NCI-H1105 (cell line): ENCODE results near the gene TRAPPC13.
A peak's percentile ranks its signal among the peaks of the same experiment; 100 is the strongest.
"Not testable (repeated sequence)": the region's sequence is repeated elsewhere in the genome, so short reads cannot be mapped to it uniquely, and the experiment has no call there.

Experiments used
- DNase-seq: peaks from one replicate; lab custom pipeline; 2025; lab: John Stamatoyannopoulos, UW

Gene TRAPPC13, protein sequence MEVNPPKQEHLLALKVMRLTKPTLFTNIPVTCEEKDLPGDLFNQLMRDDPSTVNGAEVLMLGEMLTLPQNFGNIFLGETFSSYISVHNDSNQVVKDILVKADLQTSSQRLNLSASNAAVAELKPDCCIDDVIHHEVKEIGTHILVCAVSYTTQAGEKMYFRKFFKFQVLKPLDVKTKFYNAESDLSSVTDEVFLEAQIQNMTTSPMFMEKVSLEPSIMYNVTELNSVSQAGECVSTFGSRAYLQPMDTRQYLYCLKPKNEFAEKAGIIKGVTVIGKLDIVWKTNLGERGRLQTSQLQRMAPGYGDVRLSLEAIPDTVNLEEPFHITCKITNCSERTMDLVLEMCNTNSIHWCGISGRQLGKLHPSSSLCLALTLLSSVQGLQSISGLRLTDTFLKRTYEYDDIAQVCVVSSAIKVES

DNA sequence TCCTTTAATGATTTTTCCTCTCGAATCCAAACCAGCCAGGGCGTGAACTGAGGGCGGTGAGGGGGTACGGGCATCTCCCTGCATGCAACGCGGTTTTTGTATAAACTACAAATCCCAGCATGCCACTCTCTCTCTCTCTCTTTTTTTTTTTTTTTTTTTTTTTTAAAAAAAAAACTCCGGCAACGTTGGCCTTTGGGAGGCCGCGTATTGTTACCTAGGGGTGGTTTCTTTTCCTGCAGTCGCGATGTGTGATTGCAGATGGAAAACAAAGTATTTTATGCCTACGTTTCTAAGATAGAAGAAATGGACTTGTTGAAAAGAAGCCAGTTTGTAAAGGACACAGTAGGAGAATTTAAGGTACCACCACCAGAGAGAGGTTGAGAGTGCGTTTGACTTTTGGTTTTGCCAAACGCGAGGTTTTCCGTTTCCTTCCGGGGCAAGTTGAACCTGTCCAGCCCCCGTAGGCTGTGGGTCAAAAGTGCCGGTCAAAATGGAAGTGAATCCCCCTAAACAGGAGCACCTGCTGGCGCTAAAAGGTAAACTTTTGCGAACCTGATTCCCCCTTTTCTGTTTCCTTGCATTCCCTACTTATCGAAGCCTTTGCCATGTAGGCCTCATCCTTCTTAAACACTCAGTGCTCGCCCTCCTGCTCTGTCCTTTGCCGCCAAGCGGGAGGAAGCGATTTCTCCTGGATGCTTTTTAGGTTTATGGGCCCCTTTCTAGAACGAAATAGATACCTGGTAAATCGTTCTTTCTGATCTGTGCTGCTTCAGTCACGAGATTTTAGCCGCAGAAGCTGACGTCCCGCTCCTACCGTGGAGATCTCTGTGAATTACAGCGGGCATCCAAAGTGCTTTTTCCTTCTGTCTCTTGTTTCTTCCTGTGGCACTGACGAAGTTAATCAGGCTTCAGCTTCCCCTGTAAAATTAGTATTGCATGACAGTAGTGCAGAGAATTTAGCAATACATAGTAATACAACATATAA lies at the start of gene TRAPPC13, which contains the start of gene SHLD3:
TRAPPC13 (plus strand) TSS at position 457 of the 985 bp plus-strand sequence; CDS start at position 491, 34 bp downstream.
SHLD3 (plus strand) TSS at position 457 of the 985 bp plus-strand sequence. CDS start 4,561 bp downstream, outside the sequence.
- peak; percentile 65 for DNase-seq

GRCh38 chr5:65577141-65577540 lies 47.7 kb upstream of the TRAPPC13 start:
- DNase-seq, result no peak

DNA sequence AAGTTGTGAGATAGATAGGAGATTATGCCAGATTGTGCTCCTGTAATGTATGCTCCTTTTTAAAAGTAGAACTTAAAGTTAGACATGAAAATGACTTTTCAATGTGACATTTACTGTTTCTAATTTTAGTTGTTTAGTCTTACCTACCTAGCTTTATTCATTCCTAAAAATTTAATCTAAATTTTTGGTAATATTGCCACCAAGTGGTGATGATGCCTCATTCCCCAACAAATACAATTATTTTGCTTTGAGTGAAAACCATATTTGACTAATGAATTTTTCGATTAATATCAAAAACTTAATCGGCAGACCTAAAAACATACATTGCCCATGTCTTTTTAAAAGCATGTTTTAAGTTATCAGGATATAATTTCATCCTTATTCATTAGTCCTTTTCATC lies 36.1 kb upstream of the TRAPPC13 start:
- DNase-seq, result no peak

DNA sequence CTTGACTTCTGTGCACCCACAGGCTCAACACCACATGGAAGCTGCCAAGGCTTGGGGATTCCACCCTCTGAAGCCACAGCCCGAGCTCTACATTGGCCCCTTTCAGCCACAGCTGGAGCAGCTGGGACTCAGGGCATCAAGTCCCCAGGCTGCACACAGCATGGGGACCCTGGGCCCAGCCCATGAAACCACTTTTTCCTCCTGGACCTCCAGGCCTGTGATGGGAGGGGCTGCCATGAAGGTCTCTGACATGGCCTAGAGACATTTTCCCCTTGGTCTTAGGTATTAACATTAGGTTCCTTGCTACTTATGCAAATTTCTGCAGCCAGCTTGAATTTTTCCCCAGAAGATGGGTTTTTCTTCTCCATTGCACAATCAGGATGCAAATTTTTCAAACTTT lies 23.1 kb upstream of the TRAPPC13 start:
- DNase-seq, result not testable (repeated sequence)

DNA sequence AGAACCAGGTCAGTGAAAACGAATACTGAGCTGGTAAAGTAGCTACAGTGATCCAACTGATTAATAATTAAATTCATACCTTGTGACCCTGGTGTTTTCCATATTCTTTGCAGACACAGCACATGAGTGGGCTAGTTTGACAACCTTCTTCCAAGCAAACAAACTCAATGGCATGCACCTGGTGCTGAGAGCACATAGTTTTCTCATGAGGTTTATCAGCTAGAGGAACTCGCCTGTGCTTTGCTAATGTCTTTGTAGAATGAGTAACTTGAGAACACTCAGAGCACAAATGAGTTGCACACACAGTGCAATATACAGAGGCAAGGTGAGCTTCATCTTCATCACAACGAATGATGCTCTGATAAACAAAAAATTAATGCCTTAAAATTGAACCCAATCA lies 13.3 kb upstream of the TRAPPC13 start:
- DNase-seq, result no peak

- no peak for DNase-seq
These were observed 12.4 kb upstream of the TRAPPC13 start for GRCh38 chr5:65612298-65612907.

DNA sequence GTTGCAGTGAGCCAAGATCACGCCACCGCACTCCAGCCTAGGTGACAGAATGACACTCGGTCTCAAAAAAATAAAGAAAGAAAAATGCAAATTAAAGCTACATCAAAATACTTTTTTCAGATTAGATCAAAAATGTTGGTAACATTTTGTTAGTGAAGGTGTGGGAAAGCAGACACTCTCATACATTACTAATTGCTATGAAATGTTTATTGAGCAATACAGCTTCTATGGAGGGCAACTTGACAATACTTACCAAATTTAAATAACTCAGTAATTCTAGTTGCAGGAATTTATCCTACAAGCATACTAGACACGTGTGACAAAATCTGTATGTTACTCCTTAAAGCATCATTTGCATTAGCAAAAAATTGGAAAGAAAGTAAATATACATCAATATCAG lies 4.8 kb upstream of the TRAPPC13 start:
- no peak for DNase-seq

GRCh38 chr5:65621961-65622360 lies 2.9 kb upstream of the TRAPPC13 start:
- DNase-seq, result not testable (repeated sequence)

DNA sequence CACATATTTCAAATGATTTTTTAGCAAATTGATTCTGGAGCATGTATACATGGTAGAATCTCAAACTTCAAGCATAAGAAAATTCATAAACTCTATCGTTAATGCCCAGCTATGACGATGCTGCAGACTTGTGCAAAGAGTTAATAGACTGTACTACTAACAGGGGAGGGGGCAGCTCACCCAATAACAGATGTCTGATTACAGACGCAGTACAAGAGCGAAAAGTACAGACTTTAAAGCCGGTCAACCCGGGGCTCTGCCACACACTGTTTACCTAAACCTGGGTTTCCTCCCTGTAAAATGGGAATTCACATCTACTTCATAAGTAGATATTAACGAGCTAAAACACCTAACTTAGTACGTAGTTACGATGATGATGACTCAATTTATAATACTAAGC lies 1.3 kb upstream of the TRAPPC13 start:
- DNase-seq, result no peak

DNA sequence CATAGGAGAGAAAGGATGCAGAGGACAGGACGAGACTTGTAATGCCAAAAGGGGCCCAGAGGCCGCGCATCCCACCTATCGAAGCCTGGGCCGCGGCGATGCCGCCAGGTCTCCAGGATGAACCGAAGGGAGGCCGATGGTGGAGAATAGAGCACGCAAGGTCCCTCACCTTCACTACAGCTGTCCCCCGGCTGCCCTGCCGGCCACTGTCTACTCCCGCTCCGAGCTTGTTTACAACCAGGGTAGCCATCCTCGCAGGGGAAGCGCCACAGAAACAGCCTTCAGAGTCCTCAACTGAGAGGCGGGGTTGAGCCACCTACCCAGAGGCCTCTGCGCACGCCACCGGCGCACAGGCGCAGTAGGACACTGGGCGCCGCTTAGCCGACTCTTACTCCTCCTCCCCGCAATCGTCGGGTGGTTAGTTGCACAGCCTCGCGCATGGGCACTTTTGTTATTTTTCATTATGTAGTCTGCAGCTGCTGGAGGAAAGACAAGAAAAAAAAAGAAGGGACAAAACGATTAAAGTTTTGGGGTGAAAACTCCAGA lies 729 bp upstream of the TRAPPC13 start, which contains the start of gene TRIM23:
TRIM23 (minus strand) TSS at position 309 of the 546 bp plus-strand sequence; CDS start at position 250, 59 bp downstream.
- peak; percentile 78 for DNase-seq

DNA sequence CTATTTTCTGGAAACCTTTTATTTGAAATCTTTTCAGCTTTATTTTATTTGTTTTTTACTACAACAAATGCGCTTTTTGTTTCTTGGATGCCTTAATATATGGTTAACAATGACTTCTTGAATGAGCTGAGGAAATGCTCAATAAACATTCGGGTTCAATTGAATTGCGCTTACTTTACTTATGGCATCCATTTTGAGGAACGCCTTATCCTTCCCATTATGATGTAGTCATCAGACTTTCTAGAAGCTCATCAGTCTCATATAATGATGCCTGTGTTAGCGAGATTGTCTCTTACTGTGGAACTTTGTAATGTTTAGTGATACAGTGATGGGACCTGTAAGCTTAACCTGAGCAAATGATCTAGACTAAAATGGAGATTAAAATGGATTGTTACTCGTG lies 916 bp downstream of the TRAPPC13 start:
- DNase-seq, result no peak

GRCh38 chr5:65630981-65631380 lies 6.2 kb downstream of the TRAPPC13 start:
- no peak for DNase-seq

DNA sequence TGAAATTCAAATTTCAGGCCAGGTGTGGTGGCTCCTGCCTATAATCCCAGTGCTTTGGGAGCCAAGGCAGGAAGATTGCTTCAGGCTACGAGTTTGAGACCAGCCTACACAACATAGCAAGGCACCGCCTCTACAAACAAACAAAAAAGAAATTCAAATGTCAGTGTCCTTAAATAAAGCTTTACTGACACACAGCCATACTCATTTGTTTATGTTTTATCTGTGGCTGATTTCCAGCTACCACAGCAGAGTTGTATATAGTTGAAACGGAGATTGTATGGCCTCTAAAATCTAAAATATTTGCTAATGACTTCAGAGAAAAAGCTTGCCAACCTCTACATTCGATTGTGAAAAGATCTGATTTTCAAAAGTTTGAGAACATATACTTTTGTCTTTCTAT lies 15.4 kb downstream of the TRAPPC13 start:
- DNase-seq, result no peak

- no peak for DNase-seq
These were observed 22.1 kb downstream of the TRAPPC13 start for GRCh38 chr5:65646938-65647337.

- no peak for DNase-seq
These were observed 23.1 kb downstream of the TRAPPC13 start for GRCh38 chr5:65647941-65648340.

DNA sequence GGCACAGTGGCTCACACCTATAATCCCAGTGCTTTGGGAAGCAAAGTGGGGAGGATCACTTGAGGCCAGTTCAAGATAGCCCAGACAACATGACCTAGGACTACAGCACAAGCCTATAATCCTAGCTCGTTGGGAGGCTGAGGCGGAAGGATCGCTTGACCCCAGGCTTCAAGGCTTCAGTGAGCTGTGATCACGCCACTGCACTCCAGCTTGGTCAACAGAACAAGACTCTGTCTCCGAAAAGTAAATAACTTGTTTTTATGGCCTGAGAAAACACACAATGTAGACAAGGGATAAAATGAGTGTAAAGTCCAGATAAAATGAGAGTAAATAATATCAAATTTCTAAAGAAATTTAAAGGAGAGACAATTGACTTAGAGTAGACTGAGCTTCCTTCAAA lies 26.3 kb downstream of the TRAPPC13 start:
- no peak for DNase-seq

DNA sequence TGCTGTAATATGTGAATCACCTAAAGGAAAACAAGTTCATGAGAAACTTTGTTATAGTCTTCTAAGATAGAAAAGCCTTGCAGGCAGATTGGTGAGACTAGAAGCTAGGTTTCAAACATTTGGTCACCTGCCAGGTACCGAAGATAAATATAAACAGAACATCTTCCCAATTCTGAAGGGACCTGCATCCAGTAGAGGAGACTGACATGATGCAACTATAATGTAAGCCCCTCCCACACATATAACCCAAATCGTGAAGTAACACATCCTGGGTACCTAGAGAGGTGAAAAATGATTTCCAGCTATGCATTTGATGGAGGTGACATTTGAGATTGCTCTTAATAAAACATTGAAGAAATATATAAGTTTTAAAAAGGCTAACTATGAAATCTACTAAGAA lies 29.9 kb downstream of the TRAPPC13 start:
- DNase-seq, result no peak

DNA sequence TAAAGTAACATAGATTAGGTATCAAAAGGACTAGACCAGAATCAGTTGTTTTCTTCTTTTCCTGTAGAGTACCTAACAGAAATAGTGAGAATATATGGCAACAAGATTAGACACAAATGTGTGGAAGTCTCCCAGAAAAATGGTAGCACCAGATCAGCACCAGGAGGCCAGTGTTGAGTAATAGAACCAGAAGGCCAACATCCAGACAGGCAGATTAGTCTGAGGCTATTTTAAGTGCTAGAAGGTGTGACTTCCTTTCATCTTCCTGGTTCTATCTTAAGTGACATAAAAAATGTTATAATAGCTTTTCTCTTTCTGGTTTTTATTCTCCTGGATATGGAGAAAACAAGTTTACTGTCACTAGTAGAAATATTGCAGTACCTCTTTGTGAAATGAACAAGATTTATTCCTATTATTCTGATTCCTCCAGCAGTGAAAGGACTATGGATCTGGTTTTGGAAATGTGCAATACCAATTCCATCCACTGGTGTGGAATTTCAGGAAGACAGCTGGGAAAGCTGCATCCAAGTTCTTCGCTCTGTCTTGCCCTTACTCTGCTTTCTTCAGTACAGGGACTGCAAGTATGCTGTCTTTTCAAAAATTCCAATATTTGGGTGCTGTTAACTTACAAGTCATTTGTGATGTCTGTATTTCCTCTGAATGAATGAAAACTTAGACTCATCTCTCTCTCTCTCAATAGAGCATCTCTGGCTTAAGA lies 39.1 kb downstream of the TRAPPC13 start:
- DNase-seq, result no peak

DNA sequence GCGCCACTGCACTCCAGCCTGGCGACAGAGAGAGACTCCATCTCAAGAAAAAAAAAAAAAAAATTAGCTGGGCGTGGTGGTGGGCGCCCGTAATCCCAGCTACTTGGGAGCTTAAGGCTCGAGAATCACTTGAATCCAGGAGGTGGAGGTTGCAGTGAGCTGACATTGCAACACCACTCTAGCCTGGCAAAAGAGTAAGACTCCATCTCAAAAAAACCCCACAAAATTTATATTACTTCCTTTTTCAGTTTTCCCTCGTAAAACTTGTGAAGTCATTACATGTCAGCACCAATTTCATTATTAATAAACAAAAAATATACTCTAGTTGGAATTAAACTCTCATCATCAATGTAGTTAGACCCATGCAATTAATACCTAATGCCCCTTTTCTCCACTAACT lies 43.9 kb downstream of the TRAPPC13 start:
- DNase-seq, result no peak

DNA sequence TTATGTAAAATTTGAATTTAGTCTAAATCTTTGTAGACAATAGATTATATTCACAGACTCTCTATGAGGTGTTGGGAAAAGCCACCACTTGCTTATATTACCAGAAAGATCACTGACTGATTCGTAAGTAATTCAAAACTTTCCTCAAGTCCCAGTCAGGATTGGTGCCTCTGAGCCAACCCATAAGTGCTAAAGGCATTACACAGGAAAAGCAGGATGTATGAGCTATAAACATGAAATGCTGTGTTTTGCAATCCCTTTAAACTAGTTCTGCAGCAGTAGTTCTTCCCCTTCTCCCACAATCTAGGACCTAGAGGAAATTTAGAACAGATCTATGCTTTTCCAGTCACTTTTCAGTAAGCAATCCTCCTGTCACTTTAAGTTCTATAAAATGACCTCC lies 48.0 kb downstream of the TRAPPC13 start:
- DNase-seq, result no peak

DNA sequence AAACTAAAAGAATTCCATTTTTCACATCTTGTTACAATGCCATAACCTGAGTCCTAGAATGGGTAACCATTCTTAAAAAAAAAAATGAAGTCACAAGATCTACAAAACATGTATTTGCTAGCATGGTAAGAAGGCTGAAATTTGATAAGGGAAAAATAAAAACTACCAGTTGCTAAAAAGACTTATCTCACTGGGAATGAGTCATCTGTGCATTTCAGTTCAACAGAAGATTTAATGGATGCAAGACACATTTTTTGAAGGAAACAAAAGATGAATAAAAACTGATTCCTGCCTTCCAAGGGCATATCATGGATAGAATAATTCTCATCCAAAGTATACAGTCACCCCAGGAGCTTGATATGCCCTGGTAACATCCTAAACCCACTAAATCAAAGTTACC lies 49.9 kb downstream of the TRAPPC13 start:
- DNase-seq, result no peak
